HG03460 (cell line): ENCODE measurements around the gene KIF9.
"Not testable (repeated sequence)": the region's sequence is repeated elsewhere in the genome, so short reads cannot be mapped to it uniquely, and the experiment has no call there.

Source experiments
- ATAC-seq: cut with Tn5 transposase; IDR thresholded peaks from one replicate; pipeline ENCODE4 v1.9.1; 2021; ENCODE audit not compliant: unreplicated experiment

The KIF9 gene, protein sequence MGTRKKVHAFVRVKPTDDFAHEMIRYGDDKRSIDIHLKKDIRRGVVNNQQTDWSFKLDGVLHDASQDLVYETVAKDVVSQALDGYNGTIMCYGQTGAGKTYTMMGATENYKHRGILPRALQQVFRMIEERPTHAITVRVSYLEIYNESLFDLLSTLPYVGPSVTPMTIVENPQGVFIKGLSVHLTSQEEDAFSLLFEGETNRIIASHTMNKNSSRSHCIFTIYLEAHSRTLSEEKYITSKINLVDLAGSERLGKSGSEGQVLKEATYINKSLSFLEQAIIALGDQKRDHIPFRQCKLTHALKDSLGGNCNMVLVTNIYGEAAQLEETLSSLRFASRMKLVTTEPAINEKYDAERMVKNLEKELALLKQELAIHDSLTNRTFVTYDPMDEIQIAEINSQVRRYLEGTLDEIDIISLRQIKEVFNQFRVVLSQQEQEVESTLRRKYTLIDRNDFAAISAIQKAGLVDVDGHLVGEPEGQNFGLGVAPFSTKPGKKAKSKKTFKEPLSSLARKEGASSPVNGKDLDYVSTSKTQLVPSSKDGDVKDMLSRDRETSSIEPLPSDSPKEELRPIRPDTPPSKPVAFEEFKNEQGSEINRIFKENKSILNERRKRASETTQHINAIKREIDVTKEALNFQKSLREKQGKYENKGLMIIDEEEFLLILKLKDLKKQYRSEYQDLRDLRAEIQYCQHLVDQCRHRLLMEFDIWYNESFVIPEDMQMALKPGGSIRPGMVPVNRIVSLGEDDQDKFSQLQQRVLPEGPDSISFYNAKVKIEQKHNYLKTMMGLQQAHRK

DNA sequence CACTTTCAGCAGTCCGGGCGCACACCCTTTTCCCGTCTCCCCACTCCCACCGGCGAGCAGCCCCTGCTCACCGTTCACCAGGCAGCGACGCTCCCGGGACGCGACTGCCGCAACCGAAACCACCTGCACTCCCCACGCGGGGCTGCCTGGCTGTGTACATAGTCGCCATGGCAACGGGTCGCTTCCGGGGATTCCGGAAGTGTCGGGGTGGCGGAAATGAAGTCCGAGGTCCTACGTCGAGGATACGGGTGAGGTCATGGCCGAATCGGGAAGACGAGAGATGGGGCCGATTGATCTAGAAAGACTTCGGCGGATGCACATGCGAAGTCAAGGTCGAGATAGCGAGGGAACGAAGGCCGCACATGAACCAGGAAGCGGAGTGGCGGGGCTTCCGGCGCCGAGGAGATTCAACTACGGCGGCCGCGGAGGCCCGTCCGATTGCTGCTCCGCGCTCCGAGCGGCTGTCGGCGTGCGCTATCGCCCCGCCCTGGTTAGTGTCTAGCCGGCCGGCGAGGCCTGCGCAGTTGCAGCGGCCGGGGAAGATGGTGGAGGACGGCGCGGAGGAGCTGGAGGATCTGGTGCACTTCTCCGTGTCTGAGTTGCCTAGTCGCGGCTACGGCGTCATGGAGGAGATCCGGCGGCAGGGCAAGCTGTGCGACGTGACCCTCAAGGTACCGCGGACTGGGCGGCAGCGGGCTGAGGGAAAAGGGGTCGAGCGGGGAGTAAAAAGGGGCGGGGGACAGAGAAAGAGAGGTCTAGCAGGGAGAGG is at the start of gene KIF9, which contains the start of gene KLHL18:
Gene KIF9, minus strand, starts transcription at position 376 of the 769 bp plus-strand sequence. CDS start 5,425 bp downstream, outside the sequence.
Gene KLHL18, plus strand, starts transcription at position 521 of the 769 bp plus-strand sequence. Its CDS starts 22 bp downstream, at position 543.
- ATAC-seq, result peak; percentile 81

GRCh38 chr3:47324278-47324865 is 41.8 kb upstream of the KIF9 start:
- ATAC-seq, result no peak

DNA sequence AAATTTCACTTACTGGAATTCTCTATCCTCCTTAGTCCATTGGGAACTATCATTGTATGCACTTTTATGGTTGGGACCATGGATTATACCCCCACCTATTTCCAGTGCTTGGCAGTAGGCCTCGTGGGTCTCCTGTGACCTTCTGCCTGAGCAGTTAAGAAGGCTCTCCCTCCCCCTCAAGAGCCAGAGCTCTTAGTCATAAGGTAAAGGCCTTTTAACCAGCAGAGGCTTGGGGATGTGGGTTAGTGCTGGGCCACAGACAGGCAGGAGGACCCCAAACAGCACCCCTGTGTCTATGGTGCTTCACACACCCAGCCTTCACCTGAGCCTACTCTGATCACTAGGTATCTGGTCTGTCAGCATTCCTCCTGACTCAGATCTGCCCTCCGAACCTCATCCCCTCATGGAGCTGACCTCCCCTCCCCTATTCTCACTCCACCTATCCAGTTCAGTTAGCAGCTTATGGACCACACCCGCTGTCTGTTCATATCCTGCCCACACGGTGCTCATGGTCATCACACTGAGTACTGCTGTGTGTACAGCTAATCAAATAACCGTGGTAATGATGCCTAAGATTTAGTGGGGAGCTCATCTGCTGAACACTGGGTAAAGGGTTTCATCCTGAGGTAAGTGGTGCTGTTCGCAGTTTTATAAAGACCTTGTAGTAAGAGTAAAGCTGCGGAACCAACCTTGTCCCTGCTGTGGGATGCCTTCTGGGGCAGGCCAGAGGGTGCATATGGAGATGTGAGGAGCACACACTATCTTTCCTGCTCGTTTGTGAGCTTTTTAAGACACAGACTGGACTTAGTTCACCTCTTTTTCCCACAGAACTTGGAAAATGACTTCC is 41.1 kb upstream of the KIF9 start:
- no peak for ATAC-seq

- no peak for ATAC-seq
Measured at GRCh38 chr3:47319956-47320355, 37.4 kb upstream of the KIF9 start.

- ATAC-seq, result no peak
Measured at GRCh38 chr3:47318916-47319315, 36.3 kb upstream of the KIF9 start.

- not testable (repeated sequence) for ATAC-seq
Measured at GRCh38 chr3:47316151-47316550, 33.6 kb upstream of the KIF9 start.

DNA sequence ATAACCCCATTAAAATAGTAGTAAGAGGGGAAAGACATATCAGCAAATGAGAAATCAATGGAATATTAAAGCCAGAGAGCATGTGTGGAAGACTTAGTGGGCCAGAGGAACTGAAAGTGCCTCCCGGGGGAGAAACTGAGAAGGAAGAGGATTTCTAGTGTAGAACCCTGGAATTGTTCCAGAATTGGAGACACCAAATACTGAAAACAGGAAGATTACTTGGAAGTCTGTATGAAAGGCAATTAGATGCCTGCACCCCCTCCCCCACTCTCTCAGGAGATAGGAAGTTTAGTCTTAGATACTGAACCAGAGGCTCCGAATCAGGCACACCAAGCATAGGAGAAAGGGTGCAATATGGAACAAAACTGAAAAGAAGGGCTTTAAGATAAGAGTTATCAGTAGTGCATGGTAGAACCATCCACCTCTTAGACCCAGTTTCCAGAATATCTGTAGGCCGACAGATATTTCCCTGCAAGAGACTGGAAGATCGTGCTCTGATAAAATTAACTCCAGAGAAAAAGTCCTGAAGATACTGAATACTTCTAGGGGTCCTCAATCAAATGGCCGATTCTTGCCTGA is 32.6 kb upstream of the KIF9 start:
- ATAC-seq, result no peak

GRCh38 chr3:47314056-47314764 is 31.6 kb upstream of the KIF9 start:
- no peak for ATAC-seq

DNA sequence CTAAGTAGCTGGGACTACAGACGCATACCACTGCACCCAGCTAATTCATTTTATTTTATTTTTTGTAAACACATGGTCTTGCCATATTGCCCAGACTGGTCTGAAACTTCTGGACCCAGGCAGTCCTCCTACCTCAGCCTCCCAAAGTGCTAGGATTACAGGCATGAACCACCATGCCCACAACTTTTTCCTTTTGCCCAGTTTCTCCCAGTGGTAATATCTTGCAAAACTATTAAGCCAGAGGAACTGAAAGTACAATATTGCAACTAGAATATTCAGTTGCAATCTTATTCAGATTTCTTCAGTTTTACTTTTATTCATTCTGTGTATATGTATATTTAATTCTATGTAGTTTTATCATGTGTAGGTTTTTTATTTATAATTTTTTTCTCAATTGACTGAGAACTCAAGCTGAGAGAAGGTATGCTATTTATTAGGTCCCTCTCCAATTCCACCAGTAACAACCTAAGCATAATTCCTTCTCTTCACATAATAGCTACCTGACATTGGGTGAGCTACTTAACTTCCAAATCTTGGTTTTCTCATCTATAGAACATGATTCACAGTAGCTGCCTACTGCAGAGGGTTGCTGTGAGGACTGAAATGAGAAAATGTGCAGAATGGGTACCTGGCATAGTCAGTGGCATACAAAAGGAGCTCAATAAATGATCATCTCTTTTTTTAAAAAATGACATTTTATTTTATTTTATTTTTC is 30.9 kb upstream of the KIF9 start:
- no peak for ATAC-seq

DNA sequence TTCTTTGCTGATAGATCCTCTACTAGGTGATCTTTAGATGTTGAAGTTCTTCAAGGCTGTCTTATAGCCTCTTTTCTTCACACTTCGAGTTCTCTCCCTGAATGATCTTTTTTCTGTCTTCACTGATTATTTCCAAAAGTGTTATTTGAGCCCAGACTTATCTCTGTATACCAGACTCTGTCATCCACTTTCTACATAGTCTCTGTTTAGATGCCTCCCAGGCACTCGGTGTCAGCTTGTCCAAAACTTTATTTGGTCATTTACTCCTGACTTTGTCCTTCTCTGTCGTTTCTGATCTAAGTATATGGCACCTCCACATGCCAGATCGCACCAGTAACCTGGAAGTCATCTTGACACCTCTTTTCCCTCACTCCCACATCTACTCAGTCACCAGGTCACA is 27.8 kb upstream of the KIF9 start:
- no peak for ATAC-seq

DNA sequence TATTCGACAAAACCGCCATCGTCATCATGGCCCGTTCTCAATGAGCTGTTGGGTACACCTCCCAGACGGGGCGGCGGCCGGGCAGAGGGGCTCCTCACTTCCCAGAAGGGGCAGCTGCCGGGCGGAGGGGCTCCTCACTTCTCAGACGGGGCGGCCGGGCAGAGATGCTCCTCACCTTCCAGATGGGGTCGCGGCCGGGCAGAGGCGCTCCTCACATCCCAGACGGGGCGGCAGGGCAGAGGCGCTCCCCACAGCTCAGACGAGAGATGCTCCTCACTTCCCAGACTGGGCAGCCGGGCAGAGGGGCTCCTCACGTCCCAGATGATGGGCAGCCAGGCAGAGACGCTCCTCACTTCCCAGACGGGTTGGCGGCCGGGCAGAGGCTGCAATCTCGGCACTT is 26.6 kb upstream of the KIF9 start:
- not testable (repeated sequence) for ATAC-seq

DNA sequence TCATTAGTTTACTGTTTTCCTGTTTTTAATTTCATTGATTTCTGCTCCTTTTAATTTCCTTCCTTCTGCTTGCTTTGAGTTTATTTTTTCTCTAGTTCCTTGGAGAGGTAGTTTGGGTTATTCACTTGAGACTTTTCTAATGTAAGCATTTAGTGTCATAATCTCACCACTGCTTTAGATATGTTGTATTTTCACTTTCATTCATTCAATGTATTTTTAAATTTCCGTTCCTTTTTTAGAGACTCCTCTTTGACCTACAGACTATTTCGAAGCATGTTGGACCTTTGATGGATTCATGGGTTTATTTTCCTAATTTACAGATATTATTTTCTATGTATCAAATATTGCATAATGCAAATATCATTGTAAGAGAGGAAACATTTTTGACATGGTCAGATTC is 23.4 kb upstream of the KIF9 start:
- no peak for ATAC-seq

DNA sequence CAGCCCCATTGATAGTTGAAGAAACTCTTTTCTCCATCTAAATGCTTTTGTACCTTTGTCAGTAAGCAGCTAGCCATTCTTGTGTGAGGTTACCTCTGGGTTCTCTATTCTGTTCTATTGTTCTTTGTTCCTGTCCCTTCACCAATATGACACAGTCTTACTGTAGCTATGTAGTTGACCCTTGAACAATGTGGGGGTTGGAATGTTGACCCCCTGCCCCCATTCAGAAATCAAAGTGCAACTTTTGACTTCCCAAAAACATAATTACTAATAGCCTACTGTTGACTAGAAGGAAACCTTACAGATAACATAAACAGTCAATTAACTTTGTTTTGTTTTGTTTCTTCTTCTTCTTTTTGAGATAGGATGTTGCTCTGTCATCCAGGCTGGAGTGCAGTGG is 18.9 kb upstream of the KIF9 start:
- ATAC-seq, result no peak

DNA sequence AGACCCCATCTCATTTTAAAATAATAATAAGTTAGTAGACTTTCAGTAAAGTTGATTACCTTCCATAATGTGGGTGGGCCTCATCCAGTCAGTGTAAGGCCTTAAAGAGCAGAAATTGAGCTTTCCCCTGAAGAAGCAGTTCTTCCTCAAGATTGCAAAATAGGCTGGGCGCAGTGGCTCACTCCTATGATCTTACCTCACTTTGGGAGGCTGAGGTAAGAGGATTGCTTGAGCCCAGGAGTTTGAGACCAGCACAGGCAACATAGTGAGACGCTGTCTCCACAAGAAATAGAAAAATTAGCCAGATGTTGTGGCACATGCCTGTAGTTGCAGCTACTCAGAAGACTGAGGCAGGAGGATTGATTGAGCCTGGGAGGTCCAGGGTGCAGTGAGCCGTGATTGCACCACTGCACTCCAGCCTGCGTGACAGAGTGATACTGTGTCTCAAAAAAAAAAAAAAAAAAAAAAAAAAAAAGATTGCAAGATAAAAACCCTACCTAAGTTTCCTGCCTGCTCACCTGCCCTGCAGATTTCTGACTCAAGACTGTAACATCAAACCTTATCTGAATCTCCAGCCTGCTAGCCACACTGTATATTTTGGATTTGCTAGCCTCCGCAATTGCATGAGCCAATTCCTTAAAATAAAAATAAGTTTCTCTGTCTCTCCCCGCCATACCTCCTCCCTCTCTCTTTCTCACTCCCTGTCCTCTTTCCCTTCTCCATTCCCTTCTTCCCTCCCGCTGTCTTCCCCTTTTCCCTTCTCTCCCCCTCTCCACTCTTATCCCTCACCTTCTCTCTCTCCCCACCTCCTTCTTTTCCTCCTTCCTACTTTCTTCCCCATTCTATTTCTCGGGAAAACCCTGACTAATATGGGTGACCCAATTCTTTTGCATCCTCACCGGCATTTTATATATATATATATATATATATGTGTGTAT is 17.1 kb upstream of the KIF9 start:
- ATAC-seq, result no peak

DNA sequence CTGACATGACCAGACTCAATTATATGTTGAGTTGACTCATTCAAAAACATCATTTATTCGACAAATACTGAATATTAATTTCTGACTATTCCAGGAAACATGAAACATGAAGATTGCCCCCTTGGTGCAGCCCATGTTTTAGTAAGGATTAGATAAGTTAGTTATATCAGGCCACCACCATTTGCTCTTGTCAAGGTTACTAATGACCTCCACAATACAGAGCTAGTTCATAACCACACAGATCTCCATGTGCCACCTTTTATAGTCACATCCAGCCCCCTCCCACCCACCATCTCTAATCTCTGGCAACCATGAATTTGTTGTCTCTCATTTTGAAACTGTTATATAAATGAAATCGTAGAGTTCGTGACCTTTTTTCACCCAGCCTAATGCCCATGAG is 15.8 kb upstream of the KIF9 start:
- no peak for ATAC-seq

- ATAC-seq, result no peak
Measured at GRCh38 chr3:47296562-47297302, 14.1 kb upstream of the KIF9 start.

DNA sequence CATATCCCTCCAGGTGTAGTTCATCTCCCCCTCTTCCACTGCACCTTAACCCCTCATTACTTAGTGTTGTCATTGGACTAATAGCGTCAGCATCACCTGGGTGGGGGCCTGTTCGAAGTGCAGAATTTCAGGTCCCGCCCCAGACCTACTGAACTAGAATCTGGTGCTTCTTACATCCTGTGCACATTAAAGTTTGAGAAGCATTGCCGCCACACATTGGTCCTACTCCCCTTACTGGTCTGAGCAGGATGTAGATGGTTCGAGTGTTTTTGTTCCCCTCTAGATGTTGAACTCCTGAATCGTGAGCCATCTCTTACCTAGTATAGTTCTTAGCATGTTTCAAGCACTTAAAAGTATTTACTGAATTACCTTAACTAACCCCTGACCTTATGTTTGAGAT is 13.4 kb upstream of the KIF9 start:
- no peak for ATAC-seq
